H1 (cell line): Measurements from ENCODE around the gene CASQ2.

Experiments
- CHD2 ChIP-seq: IDR thresholded peaks from 2 replicates; pipeline ENCODE4 v1.6.1; 2012; ENCODE audit warnings: low read length, improper control_type of control experiment
- CTCF ChIP-seq, 3 experiments: IDR thresholded peaks; 1 replicate in 2 of 3; 2 replicates in 1 of 3; pipeline versions ENCODE4 v1.5.1 to v1.6.1; 2011; ENCODE audit warnings: low read length in 3 of 3, mild to moderate bottlenecking in 3 of 3, inconsistent platforms in 2 of 3, low read depth in 1 of 3, moderate library complexity in 1 of 3; ENCODE audit not compliant: insufficient read depth in 1 of 3; ENCODE audit errors: control extremely low read depth in 1 of 3
- EP300 ChIP-seq, 2 experiments: IDR thresholded peaks; 1 replicate in 1 of 2; 2 replicates in 1 of 2; pipeline ENCODE4 v1.6.1; 2011 to 2012; ENCODE audit warnings: low read depth in 2 of 2, low read length in 2 of 2, mild to moderate bottlenecking in 2 of 2, borderline replicate concordance in 1 of 2, inconsistent platforms in 1 of 2, moderate library complexity in 1 of 2
- EZH2 ChIP-seq: fragments of 200-600 bp; sonication (generic); IDR thresholded peaks from 2 replicates; pipeline ENCODE4 v1.7.1; 2012; ENCODE audit warnings: low read depth, mild to moderate bottlenecking, moderate library complexity, low read length, inconsistent platforms; ENCODE audit not compliant: severe bottlenecking
- KDM4A ChIP-seq: IDR thresholded peaks from one replicate; pipeline ENCODE4 v1.7.1; 2012; ENCODE audit warnings: low read depth, mild to moderate bottlenecking, moderate library complexity, low read length, inconsistent platforms; ENCODE audit not compliant: severe bottlenecking
- POLR2A ChIP-seq, 2 experiments: IDR thresholded peaks; 1 replicate in 1 of 2; 2 replicates in 1 of 2; pipeline ENCODE4 v1.6.1; 2011; ENCODE audit warnings: low read depth in 2 of 2, low read length in 2 of 2, mild to moderate bottlenecking in 2 of 2; ENCODE audit errors: control extremely low read depth in 1 of 2
- POLR2AphosphoS5 ChIP-seq: IDR thresholded peaks from 2 replicates; pipeline ENCODE4 v1.6.1; 2011; ENCODE audit warnings: low read depth, low read length
- RAD21 ChIP-seq, 2 experiments: IDR thresholded peaks in 1 of 2; conservative IDR thresholded peaks in 1 of 2; 2 replicates each; pipeline ENCODE4 v1.6.1; 2011; ENCODE audit warnings: low read depth in 2 of 2, low read length in 2 of 2, improper control_type of control experiment in 1 of 2, inconsistent platforms in 1 of 2, mild to moderate bottlenecking in 1 of 2, moderate library complexity in 1 of 2
- TAF1 ChIP-seq: IDR thresholded peaks from 2 replicates; pipeline ENCODE4 v1.6.1; 2011; ENCODE audit warnings: mild to moderate bottlenecking, low read depth, low read length
- YY1 ChIP-seq: IDR thresholded peaks from 2 replicates; pipeline ENCODE4 v1.6.1; 2011; ENCODE audit warnings: low read depth, mild to moderate bottlenecking, low read length

- no peak for TF ChIP-seq KDM4A
- TF ChIP-seq TAF1 = no peak
- TF ChIP-seq CHD2 = no peak
- TF ChIP-seq CTCF (IDR thresholded peaks at IDR 0.05; ENCODE audit: control extremely low read depth in 1 of 3, insufficient read depth in 1 of 3, low read depth in 1 of 3, low read length in 3 of 3) = no peak
- no peak for TF ChIP-seq EZH2
- no peak for TF ChIP-seq EP300 (IDR thresholded peaks at IDR 0.05; ENCODE audit: borderline replicate concordance in 1 of 2, low read depth in 2 of 2, low read length in 2 of 2)
- no peak for TF ChIP-seq POLR2AphosphoS5
- no peak for TF ChIP-seq RAD21 (IDR thresholded peaks at IDR 0.05 in 1 of 2, conservative IDR thresholded peaks at IDR 0.05 in 1 of 2; ENCODE audit: low read depth in 2 of 2, low read length in 2 of 2)
- no peak for TF ChIP-seq YY1
- no peak for TF ChIP-seq POLR2A (IDR thresholded peaks at IDR 0.05; ENCODE audit: control extremely low read depth in 1 of 2, low read depth in 2 of 2, low read length in 2 of 2)
Measured at GRCh38 chr1:115658646-115659045, 109.9 kb downstream of the CASQ2 start.
